Measurements from ENCODE around the gene SP140.

SP140 gene

DNA sequence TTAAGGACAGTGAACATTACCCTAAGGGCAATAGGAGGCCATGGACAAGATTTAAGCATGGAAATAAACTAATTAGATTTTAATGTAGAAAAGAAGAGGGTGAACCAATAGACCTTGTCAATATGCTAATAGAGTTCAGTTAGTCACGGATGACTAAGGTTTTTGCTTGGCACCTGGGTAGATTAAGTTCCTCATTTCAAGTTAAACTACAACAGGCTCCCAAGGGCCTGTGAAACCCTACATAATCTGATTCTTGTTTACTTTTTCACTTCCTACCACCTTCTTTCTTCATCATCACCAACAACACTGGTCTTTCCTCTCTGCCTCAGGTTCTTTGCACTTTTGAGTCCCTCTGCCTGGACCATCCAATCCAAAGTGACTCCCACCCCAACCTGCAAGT is 20.5 kb upstream of the SP140 start:
- H3K4me1 ChIP-seq: peaks cover 35 to 60% (median 50%) of the 10 kb centered on the region in 10 experiments
- H3K4me2 ChIP-seq: peak overlapping the region; percentile 33 to 73 (median 63)
- no peak for TF ChIP-seq Cebpa-rat (IDR thresholded peaks at IDR 0.05)
- no peak overlapping the region for H3K9ac ChIP-seq
- H3K27ac ChIP-seq: peak overlapping the region in 9 of 11 experiments; percentile 12 to 64 (median 50); a peak in 15 of 22 replicates
- peaks cover 0 to 5% (median 0%) of the 10 kb centered on the region in 11 experiments; a peak in 3 of 22 replicates for H4K20me1 ChIP-seq
- no peak overlapping the region for H3K4me3 ChIP-seq
- no peaks in the 10 kb centered on the region for H3K27me3 ChIP-seq
- peaks cover 49 to 90% (median 72%) of the 10 kb centered on the region in 11 experiments for H3K36me3 ChIP-seq
- H3K9me3 ChIP-seq (replicated peaks in 1 of 11): no peaks in the 10 kb centered on the region

- peaks cover 42 to 67% (median 57%) of the 10 kb centered on the region in 10 experiments for H3K4me1 ChIP-seq
- H3K36me3 ChIP-seq: peaks cover 47 to 90% (median 71%) of the 10 kb centered on the region in 11 experiments
- H3K4me2 ChIP-seq: peak overlapping the region; percentile 33 to 73 (median 63)
- no peaks in the 10 kb centered on the region for H3K27me3 ChIP-seq
- no peak overlapping the region for H3K4me3 ChIP-seq
- peak overlapping the region in 10 of 11 experiments; percentile 3 to 64 (median 49); a peak in 17 of 22 replicates for H3K27ac ChIP-seq
- no peaks in the 10 kb centered on the region for H3K9me3 ChIP-seq (replicated peaks in 1 of 11)
- H4K20me1 ChIP-seq: peaks cover 0 to 7% (median 0%) of the 10 kb centered on the region in 11 experiments; a peak in 3 of 22 replicates
- no peak overlapping the region for H3K9ac ChIP-seq
- no peak for TF ChIP-seq Cebpa-rat (IDR thresholded peaks at IDR 0.05)
These were observed 19.8 kb upstream of the SP140 start for GRCh38 chr2:230205721-230206120.

DNA sequence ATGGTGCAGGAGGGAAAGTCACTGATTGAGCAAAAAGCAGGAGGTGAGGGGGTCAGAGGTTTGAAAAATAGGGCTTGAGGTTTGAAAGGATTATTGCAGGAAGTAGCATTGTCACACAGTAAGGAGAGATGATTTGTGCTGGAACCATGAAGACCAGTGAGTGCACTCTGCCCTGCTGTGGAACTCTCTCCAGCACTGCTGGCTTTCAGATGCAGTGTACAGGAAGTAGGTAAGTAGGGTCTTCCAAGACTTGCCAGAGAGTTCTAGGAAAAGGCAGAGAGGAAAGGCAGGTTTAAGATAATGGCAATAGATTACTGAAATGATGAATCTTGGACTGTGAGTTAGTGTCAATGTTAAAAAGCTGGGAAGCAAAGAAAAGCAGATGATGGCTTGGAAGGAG is 17.0 kb upstream of the SP140 start:
- H3K4me3 ChIP-seq: no peak overlapping the region
- TF ChIP-seq Cebpa-rat (IDR thresholded peaks at IDR 0.05): no peak
- peak overlapping the region in 8 of 11 experiments; percentile 24 to 80 (median 70); a peak in 13 of 22 replicates for H3K4me2 ChIP-seq
- H3K4me1 ChIP-seq: peaks cover 48 to 74% (median 63%) of the 10 kb centered on the region in 10 experiments
- H3K27ac ChIP-seq: peak overlapping the region in 3 of 11 experiments; percentile 40 to 69 (median 51); a peak in 3 of 22 replicates
- peaks cover 0 to 7% (median 0%) of the 10 kb centered on the region in 11 experiments; a peak in 3 of 22 replicates for H4K20me1 ChIP-seq
- H3K36me3 ChIP-seq: peaks cover 62 to 90% (median 77%) of the 10 kb centered on the region in 11 experiments
- no peak overlapping the region for H3K9ac ChIP-seq
- H3K27me3 ChIP-seq: no peaks in the 10 kb centered on the region
- H3K9me3 ChIP-seq (replicated peaks in 1 of 11): no peaks in the 10 kb centered on the region

DNA sequence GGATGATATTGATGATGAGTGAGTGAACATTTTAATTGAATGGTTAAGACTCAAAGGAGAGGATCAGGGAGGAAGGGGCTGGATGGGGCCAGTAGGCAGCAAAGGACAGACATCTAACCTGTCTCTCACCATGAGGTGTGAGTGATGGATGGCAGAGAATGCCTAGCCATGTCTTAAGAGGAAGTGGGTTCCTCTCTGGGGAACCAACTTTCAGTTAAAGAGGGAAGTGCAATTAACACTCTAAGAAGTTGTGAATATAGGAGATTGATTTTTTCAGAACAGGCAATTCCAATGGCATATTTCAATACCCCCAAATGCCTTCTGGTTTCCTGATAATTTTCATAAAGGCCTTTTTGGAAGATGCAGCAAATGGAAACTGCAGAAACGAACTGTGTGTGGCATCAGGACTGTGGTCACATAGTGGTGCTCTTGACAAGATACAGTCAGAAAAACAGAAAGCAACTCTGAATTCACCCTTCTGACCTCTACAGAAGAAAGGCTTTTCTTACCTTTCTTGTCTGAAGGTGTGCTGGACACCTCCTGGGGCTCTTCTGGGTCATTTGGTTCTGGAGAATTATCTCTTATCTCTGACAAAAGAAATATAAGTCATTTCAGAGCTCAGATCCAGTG is 16.0 kb upstream of the SP140 start:
- TF ChIP-seq Cebpa-rat (IDR thresholded peaks at IDR 0.05): no peak
- peaks cover 0 to 7% (median 0%) of the 10 kb centered on the region in 11 experiments; a peak in 3 of 22 replicates for H4K20me1 ChIP-seq
- peak overlapping the region in 3 of 11 experiments; percentile 14 to 34 (median 21); a peak in 2 of 22 replicates for H3K9ac ChIP-seq
- H3K4me1 ChIP-seq: peaks cover 48 to 68% (median 61%) of the 10 kb centered on the region in 10 experiments
- peaks cover 72 to 90% (median 80%) of the 10 kb centered on the region in 11 experiments for H3K36me3 ChIP-seq
- H3K4me2 ChIP-seq: peak overlapping the region; percentile 62 to 80 (median 70)
- H3K27me3 ChIP-seq: no peaks in the 10 kb centered on the region
- no peaks in the 10 kb centered on the region for H3K9me3 ChIP-seq (replicated peaks in 1 of 11)
- peak overlapping the region in 9 of 11 experiments; percentile 7 to 69 (median 40); a peak in 13 of 22 replicates for H3K27ac ChIP-seq
- no peak overlapping the region for H3K4me3 ChIP-seq

DNA sequence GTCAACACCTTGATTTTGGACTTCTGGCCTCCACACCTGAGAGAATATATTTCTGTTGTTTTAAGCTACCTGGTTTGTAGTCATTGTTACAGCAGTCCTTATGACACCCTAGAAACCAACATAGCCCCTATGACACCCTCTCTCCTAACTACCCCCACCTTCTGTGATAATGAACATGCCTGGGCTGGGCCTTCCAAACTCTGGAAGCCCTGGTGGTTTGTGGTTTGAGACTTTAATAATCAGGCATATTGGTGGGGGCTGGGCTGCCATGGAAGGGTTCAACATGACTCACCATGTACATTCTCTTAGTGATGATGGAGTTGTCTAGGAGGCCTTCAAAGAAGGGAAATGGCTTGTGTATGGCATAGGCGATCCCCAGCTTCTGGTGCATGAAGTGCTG is 9.0 kb upstream of the SP140 start:
- H3K27me3 ChIP-seq: no peaks in the 10 kb centered on the region
- H3K27ac ChIP-seq: no peak overlapping the region
- H3K4me3 ChIP-seq: no peak overlapping the region
- peak overlapping the region in 4 of 11 experiments; percentile 10 to 35 (median 20); a peak in 3 of 22 replicates for H3K4me2 ChIP-seq
- no peaks in the 10 kb centered on the region for H3K9me3 ChIP-seq (replicated peaks in 1 of 11)
- no peak overlapping the region for H3K9ac ChIP-seq
- no peak for TF ChIP-seq Cebpa-rat (IDR thresholded peaks at IDR 0.05)
- peaks cover 23 to 38% (median 30%) of the 10 kb centered on the region in 10 experiments for H3K4me1 ChIP-seq
- H4K20me1 ChIP-seq: no peaks in the 10 kb centered on the region
- H3K36me3 ChIP-seq: peaks cover 52 to 59% (median 53%) of the 10 kb centered on the region in 11 experiments

- Histone ChIP-seq H3K4me1 (peaks cover 23 to 38% (median 34%) of the 10 kb centered on the region in 10 experiments), H3K36me3 (peaks cover 43 to 49% (median 44%) of the 10 kb centered on the region in 11 experiments), H3K9ac (no peak overlapping the region), H3K27me3 (no peaks in the 10 kb centered on the region), H3K27ac (no peak overlapping the region), H4K20me1 (no peaks in the 10 kb centered on the region), H3K9me3 (replicated peaks in 1 of 11) (no peaks in the 10 kb centered on the region), H3K4me2 (peak overlapping the region; percentile 71 to 93 (median 86); a peak in 17 of 22 replicates), H3K4me3 (no peak overlapping the region)
- no peak for TF ChIP-seq Cebpa-rat (IDR thresholded peaks at IDR 0.05)
These were observed 8.1 kb upstream of the SP140 start for GRCh38 chr2:230217424-230217823.

- H3K4me2 ChIP-seq: peak overlapping the region; percentile 71 to 93 (median 86)
- H3K4me1 ChIP-seq: peaks cover 23 to 38% (median 34%) of the 10 kb centered on the region in 10 experiments
- peak overlapping the region in 5 of 11 experiments; percentile 30 to 88 (median 80); a peak in 6 of 22 replicates for H3K27ac ChIP-seq
- no peaks in the 10 kb centered on the region for H3K9me3 ChIP-seq (replicated peaks in 1 of 11)
- no peak for TF ChIP-seq Cebpa-rat (IDR thresholded peaks at IDR 0.05)
- H4K20me1 ChIP-seq: no peaks in the 10 kb centered on the region
- H3K9ac ChIP-seq: peak overlapping the region in 3 of 11 experiments; percentile 46 to 82 (median 76); a peak in 3 of 22 replicates
- H3K4me3 ChIP-seq: peak overlapping the region; percentile 62 to 79 (median 70); a peak in 16 of 20 replicates
- no peaks in the 10 kb centered on the region for H3K27me3 ChIP-seq
- H3K36me3 ChIP-seq: peaks cover 33 to 39% (median 34%) of the 10 kb centered on the region in 11 experiments
These were observed 7.1 kb upstream of the SP140 start for GRCh38 chr2:230218421-230218820.

GRCh38 chr2:230219419-230220331 is 5.9 kb upstream of the SP140 start, which contains the start of gene SP110:
Gene SP110 (minus strand): TSS chr2:230219984. CDS start chr2:230216927, 3,057 bp downstream.
- TF ChIP-seq Cebpa-rat (IDR thresholded peaks at IDR 0.05): no peak
- peak within 1 kb of the TSS; percentile 56 to 88 (median 78); a peak in 21 of 22 replicates for H3K27ac ChIP-seq
- H3K4me3 ChIP-seq: peak within 1 kb of the TSS; percentile 62 to 79 (median 70)
- peak within 1 kb of the TSS; percentile 68 to 84 (median 79) for H3K9ac ChIP-seq
- H3K4me1 ChIP-seq: peaks cover 23 to 46% (median 35%) of the 10 kb centered on the region in 10 experiments
- H3K36me3 ChIP-seq: peaks cover 21 to 27% (median 22%) of the 10 kb centered on the region in 11 experiments
- no peaks in the 10 kb centered on the region for H3K27me3 ChIP-seq
- H3K9me3 ChIP-seq (replicated peaks in 1 of 11): no peaks in the 10 kb centered on the region
- H4K20me1 ChIP-seq: no peaks in the 10 kb centered on the region
- peak within 1 kb of the TSS; percentile 71 to 93 (median 86) for H3K4me2 ChIP-seq
